SU-DHL-6 (cell line): ENCODE measurements around the gene ZMIZ1.

Experiments
- CTCF ChIP-seq: fragments of 200-600 bp; sonication (generic); IDR thresholded peaks from one replicate; pipeline ENCODE4 v1.5.1; 2017; ENCODE audit warnings: antibody characterized with exemption, mild to moderate bottlenecking, low read length, moderate library complexity; ENCODE audit not compliant: insufficient read depth, poor library complexity, severe bottlenecking
- EZH2phosphoT487 ChIP-seq: fragments of 200-600 bp; sonication (generic), shearing (Covaris generic); conservative IDR thresholded peaks from 2 replicates; pipeline ENCODE4 v1.6.1; 2018; ENCODE audit warnings: mild to moderate bottlenecking, antibody characterized with exemption, low read length, moderate library complexity, mixed read lengths

GRCh38 chr10:79285315-79286197 is 216.8 kb downstream of the ZMIZ1 start:
- TF ChIP-seq EZH2phosphoT487 = no peak
- TF ChIP-seq CTCF = no peak
